ENCODE results near the gene PIGM.

Gene PIGM

DNA sequence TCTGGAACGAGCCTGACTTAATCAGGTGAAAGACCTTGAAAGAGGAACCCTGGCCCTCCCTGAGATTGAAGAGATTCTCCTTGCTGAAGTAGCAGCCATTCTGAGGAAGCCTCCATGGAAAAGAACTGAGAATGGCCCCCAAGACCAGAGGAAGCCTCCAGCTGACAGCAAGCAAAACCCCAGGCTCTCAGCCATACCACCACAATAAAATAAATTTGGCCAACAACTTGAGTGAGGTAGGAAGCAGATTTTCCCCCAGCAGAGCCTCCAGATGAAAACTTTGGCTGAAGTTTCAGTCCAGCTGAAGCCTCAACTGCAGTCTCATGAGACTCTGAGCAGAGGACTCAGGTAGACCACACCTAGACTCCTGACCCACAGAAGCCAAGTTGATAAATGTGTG, 43.8 kb downstream of the PIGM start:
- TF ChIP-seq, protein P1, sequence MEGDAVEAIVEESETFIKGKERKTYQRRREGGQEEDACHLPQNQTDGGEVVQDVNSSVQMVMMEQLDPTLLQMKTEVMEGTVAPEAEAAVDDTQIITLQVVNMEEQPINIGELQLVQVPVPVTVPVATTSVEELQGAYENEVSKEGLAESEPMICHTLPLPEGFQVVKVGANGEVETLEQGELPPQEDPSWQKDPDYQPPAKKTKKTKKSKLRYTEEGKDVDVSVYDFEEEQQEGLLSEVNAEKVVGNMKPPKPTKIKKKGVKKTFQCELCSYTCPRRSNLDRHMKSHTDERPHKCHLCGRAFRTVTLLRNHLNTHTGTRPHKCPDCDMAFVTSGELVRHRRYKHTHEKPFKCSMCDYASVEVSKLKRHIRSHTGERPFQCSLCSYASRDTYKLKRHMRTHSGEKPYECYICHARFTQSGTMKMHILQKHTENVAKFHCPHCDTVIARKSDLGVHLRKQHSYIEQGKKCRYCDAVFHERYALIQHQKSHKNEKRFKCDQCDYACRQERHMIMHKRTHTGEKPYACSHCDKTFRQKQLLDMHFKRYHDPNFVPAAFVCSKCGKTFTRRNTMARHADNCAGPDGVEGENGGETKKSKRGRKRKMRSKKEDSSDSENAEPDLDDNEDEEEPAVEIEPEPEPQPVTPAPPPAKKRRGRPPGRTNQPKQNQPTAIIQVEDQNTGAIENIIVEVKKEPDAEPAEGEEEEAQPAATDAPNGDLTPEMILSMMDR (IDR thresholded peaks at IDR 0.05; ENCODE audit: low read depth, low read length), result no peak
- no peak for DNase-seq (ENCODE audit: extremely low read depth, low read depth)

DNA sequence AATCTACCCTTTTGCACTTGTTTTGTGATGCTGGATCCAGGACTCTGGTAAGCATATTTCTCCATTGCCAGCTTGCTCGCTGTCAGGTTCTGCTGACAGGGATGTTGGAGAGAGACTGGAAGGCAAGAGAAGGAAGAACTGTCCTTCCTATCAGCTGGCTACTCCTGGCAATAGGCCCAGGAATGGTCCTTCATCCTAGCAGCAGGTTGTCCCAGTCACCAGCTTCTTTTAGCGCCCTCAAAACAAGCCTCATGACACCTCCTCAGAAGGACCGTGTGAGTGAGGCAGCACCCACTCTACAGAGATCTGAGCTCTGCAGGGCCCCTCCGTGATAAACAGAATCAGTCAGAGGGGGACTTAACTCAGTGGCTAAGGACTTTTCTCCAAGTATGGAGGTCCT, 44.6 kb downstream of the PIGM start:
- TF ChIP-seq, protein P1 (IDR thresholded peaks at IDR 0.05; ENCODE audit: low read depth, low read length), result no peak
- DNase-seq (ENCODE audit: extremely low read depth, low read depth), result no peak

DNA sequence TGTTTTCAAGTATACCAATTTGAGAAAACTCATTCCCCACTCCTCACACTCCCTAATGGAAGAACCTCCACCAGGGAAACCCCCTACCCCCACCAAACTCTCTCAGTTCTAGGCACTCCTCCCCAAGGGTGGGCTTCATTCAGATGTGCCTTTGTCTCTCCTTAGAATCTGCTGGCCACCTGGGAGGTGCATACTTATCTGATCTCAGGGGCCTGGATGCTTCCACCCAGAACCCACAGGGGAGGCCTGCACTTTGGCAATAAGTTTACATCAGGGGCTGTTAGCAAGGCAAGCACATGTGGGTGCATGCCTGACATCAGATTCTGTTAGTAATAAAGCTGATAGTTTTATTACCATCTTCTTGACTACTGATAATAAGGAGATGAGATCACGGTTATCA, 45.3 kb downstream of the PIGM start:
- TF ChIP-seq, protein P1 (IDR thresholded peaks at IDR 0.05; ENCODE audit: low read depth, low read length), result no peak
- no peak for DNase-seq (ENCODE audit: extremely low read depth, low read depth)

DNA sequence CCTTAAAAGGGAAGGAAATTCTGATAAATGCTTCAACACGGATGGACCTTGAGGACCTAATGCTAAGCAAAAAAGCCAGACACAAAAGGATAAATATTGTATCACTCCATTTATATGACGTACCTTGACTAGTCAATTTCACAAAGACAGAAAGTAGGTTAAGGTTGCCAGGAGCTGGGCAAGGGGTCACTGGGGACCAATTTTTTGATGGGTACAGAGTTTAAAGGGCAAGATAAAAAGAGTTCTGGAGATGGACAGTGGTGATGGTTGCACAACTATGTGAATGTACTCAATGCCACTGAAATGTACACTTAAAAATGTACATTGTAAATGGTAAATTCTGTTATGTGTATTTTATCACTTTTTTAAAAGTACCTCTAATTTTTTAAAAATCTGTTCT, 45.7 kb downstream of the PIGM start:
- no peak for DNase-seq (ENCODE audit: extremely low read depth, low read depth)
- TF ChIP-seq, protein P1 (IDR thresholded peaks at IDR 0.05; ENCODE audit: low read depth, low read length), result no peak

DNA sequence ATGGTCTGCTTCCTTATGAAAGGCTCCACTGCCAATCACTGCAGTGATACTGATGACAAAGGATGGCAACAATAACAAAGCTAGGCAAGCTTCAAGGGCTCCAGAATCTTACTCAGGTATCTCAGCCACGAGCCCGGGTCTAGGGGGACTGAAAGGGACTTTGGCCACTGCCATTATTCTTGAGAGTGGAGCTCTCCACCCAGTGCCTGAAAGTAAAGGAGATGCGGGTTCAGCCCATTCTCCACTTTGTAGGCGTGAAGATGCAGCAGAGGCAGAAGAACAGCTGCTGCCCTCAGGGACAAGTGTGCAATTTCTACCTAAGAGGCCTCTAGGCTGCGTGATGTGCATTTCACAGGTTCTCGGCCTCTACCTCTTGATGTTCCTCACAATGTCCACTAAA, 46.3 kb downstream of the PIGM start:
- no peak for DNase-seq (ENCODE audit: extremely low read depth, low read depth)
- TF ChIP-seq, protein P1 (IDR thresholded peaks at IDR 0.05; ENCODE audit: low read depth, low read length), result no peak

DNA sequence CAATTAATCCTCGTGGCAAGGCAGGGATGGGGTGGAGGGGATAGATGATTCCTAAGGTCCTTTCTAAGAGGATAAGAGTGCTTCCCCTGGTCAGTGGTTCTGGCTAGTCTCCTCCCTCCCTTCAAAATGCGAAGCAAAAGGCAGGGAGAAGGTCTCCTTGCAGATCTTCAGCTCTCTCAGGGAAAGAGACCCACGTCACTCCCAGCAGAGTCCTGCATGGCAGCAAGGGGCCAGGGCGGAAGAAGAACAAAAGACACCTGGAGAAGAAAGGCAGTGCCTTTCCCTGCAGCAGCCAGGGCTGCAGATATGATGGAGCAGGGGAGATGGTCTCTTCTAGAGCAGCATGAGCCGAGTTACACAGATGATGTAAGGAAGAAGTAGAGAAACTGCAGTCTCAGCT, 48.1 kb downstream of the PIGM start:
- no peak for DNase-seq (ENCODE audit: extremely low read depth, low read depth)
- TF ChIP-seq, protein P1 (IDR thresholded peaks at IDR 0.05; ENCODE audit: low read depth, low read length), result no peak

DNA sequence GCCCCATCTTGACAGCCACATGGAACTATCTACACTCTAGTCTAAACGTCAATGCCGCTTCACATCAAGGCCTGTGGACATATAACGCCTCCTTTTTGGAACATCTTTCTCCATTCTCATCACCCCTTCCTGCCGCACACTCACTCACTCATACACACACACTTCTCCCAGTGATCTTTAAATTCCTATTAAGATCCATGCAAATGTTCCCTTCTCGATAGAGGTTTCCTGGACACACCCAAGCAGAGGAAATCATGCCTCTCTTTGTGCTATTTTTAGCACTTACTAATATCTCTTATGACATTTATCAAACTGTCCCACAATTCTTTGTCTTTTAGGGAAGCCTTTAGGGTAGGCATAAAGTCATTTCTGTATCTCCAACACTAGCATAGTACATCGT, 49.5 kb downstream of the PIGM start:
- no peak for DNase-seq (ENCODE audit: extremely low read depth, low read depth)
- TF ChIP-seq, protein P1 (IDR thresholded peaks at IDR 0.05; ENCODE audit: low read depth, low read length), result no peak
